ENCODE measurements around the gene LCN15.
"Not testable (repeated sequence)": the region's sequence is repeated elsewhere in the genome, so short reads cannot be mapped to it uniquely, and the experiment has no call there.

Gene LCN15

DNA sequence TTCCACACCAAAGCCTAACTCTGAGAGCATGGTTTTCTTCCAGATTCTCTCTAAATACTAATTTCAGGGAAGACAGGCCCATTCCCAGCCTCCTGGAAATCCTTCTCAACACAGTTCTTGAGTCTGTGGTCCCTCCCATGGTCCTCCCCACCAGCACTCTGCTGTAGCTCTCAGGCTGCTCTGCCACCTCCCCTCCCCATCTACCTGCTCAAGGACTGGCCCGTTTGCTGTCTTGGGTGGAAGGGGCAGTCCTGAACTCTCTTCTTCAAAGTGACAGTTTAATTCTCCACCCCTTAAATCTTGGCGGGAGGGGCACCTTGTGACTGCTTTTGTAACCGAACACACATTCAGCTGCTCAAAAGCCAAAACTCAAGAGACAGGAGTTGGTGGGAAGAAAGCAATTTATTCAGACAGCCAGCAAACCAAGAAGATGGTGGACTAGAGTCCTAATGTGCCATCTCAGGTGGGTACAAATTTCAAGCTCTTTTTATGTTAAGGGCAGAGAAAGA lies 7.6 kb upstream of the LCN15 start:
- no peak overlapping the region for H3K27ac ChIP-seq (ENCODE audit: low read depth, low read length)
- H3K36me3 ChIP-seq (ENCODE audit: control insufficient read depth, insufficient read depth, low read length) = no peaks in the 10 kb centered on the region
- H3K4me3 ChIP-seq (ENCODE audit: low read depth, low read length) = no peak overlapping the region
- H3K27me3 ChIP-seq (ENCODE audit: control insufficient read depth, insufficient read depth, low read length) = peaks cover 1% of the 10 kb centered on the region; the same call in 1 of the 2 replicates
- no peak overlapping the region for H3K9ac ChIP-seq (ENCODE audit: low read length)
- H3K9me3 ChIP-seq (ENCODE audit: control insufficient read depth, insufficient read depth, low read depth, low read length) = peaks cover 16% of the 10 kb centered on the region
- H3K4me1 ChIP-seq (ENCODE audit: control insufficient read depth, insufficient read depth, low read length) = no peaks in the 10 kb centered on the region

DNA sequence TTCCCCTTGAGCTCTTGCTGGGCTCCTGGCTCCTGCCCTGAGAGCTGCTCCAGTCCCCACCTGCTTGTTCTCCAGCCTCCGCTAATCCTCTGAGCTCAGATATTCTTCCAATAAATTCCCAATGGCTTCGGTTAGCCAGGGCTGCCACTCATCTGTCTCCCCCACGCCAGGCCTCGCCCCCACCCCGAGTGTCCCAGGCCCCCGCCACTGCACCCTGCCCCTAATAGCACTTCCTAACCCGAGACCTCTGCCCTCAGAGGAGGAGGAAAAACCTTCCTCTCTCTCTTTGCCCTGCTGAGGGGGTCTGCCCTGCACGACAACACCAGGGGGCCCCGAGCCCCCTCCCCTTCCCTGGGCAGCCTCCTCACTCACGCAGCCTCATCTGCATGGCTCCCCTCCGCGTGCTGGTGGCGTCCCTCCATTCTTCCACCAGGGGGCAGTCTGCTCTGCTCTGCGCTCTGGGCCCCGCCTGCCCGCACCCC lies 5.4 kb upstream of the LCN15 start:
- no peaks in the 10 kb centered on the region; the same call in 1 of the 2 replicates for H3K27me3 ChIP-seq (ENCODE audit: control insufficient read depth, insufficient read depth, low read length)
- no peaks in the 10 kb centered on the region for H3K36me3 ChIP-seq (ENCODE audit: control insufficient read depth, insufficient read depth, low read length)
- no peak overlapping the region for H3K9ac ChIP-seq (ENCODE audit: low read length)
- peaks cover 16% of the 10 kb centered on the region for H3K9me3 ChIP-seq (ENCODE audit: control insufficient read depth, insufficient read depth, low read depth, low read length)
- no peak overlapping the region for H3K27ac ChIP-seq (ENCODE audit: low read depth, low read length)
- H3K4me1 ChIP-seq (ENCODE audit: control insufficient read depth, insufficient read depth, low read length) = no peaks in the 10 kb centered on the region; the same call in 1 of the 2 replicates
- H3K4me3 ChIP-seq (ENCODE audit: low read depth, low read length) = peak overlapping the region; percentile 58

DNA sequence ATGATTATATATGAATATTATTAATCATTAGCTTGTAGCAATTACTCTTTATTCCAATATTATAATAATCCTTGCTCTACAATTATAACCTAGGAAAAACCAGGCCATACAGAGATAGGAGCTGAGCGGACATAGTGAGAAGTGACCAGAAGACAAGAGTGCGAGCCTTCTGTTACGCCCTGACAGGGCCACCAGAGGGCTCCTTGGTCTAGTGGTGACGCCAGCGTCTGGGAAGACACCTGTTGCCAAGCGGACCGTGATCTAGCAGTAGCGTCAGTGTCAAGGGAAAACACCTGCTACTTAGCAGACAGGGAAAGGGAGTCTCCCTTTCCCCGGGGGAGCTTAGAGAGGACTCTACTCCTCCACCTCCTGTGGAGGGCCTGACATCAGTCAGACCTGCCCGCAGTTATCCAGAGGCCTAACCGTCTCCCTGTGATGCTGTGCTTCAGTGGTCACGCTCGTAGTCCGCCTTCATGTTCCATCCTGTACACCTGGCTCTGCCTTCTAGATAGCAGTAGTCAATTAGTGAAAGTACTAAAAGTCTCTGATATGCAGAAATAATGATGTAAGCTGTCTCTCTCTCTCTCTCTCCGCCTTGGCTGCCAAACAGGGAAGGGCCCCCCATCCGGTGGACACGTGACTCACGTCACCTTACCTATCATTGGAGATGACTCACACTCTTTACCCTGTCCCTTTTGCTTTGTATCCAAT lies 2.2 kb upstream of the LCN15 start:
- H3K4me3 ChIP-seq (ENCODE audit: low read depth, low read length); H3K36me3 ChIP-seq (ENCODE audit: control insufficient read depth, insufficient read depth, low read length); H3K27me3 ChIP-seq (ENCODE audit: control insufficient read depth, insufficient read depth, low read length); H3K9ac ChIP-seq (ENCODE audit: low read length); H3K9me3 ChIP-seq (ENCODE audit: control insufficient read depth, insufficient read depth, low read depth, low read length); H3K27ac ChIP-seq (ENCODE audit: low read depth, low read length): not testable (repeated sequence)
- H3K4me1 ChIP-seq (ENCODE audit: control insufficient read depth, insufficient read depth, low read length) = peaks cover 22% of the 10 kb centered on the region

GRCh38 chr9:136765745-136766409 lies 1.6 kb upstream of the LCN15 start:
- not testable (repeated sequence) for H3K9me3 ChIP-seq (ENCODE audit: control insufficient read depth, insufficient read depth, low read depth, low read length); H3K27ac ChIP-seq (ENCODE audit: low read depth, low read length); H3K4me3 ChIP-seq (ENCODE audit: low read depth, low read length); H3K36me3 ChIP-seq (ENCODE audit: control insufficient read depth, insufficient read depth, low read length); H3K9ac ChIP-seq (ENCODE audit: low read length); H3K27me3 ChIP-seq (ENCODE audit: control insufficient read depth, insufficient read depth, low read length)
- H3K4me1 ChIP-seq (ENCODE audit: control insufficient read depth, insufficient read depth, low read length) = peaks cover 26% of the 10 kb centered on the region

- no peak overlapping the region for H3K27ac ChIP-seq (ENCODE audit: low read depth, low read length)
- no peak overlapping the region for H3K9ac ChIP-seq (ENCODE audit: low read length)
- H3K36me3 ChIP-seq (ENCODE audit: control insufficient read depth, insufficient read depth, low read length) = no peaks in the 10 kb centered on the region
- H3K9me3 ChIP-seq (ENCODE audit: control insufficient read depth, insufficient read depth, low read depth, low read length) = no peaks in the 10 kb centered on the region
- no peaks in the 10 kb centered on the region; the same call in 1 of the 2 replicates for H3K27me3 ChIP-seq (ENCODE audit: control insufficient read depth, insufficient read depth, low read length)
- no peak overlapping the region for H3K4me3 ChIP-seq (ENCODE audit: low read depth, low read length)
- peaks cover 31% of the 10 kb centered on the region for H3K4me1 ChIP-seq (ENCODE audit: control insufficient read depth, insufficient read depth, low read length)
These were observed 723 bp upstream of the LCN15 start for GRCh38 chr9:136765041-136765440.

GRCh38 chr9:136763649-136764035 lies 676 bp downstream of the LCN15 start:
- Histone ChIP-seq H3K4me3 (ENCODE audit: low read depth, low read length) (peak overlapping the region; percentile 52; the same call in 1 of the 2 replicates), H3K36me3 (ENCODE audit: control insufficient read depth, insufficient read depth, low read length) (no peaks in the 10 kb centered on the region), H3K9ac (ENCODE audit: low read length) (peak overlapping the region; percentile 12), H3K27me3 (ENCODE audit: control insufficient read depth, insufficient read depth, low read length) (no peaks in the 10 kb centered on the region; the same call in 1 of the 2 replicates), H3K9me3 (ENCODE audit: control insufficient read depth, insufficient read depth, low read depth, low read length) (no peaks in the 10 kb centered on the region), H3K4me1 (ENCODE audit: control insufficient read depth, insufficient read depth, low read length) (peaks cover 33% of the 10 kb centered on the region), H3K27ac (ENCODE audit: low read depth, low read length) (no peak overlapping the region)

GRCh38 chr9:136762915-136763648 lies 1.2 kb downstream of the LCN15 start:
- H3K36me3 ChIP-seq (ENCODE audit: control insufficient read depth, insufficient read depth, low read length) = no peaks in the 10 kb centered on the region
- H3K9me3 ChIP-seq (ENCODE audit: control insufficient read depth, insufficient read depth, low read depth, low read length) = no peaks in the 10 kb centered on the region
- H3K27me3 ChIP-seq (ENCODE audit: control insufficient read depth, insufficient read depth, low read length) = no peaks in the 10 kb centered on the region; the same call in 1 of the 2 replicates
- peak overlapping the region; percentile 12 for H3K9ac ChIP-seq (ENCODE audit: low read length)
- H3K4me3 ChIP-seq (ENCODE audit: low read depth, low read length) = peak overlapping the region; percentile 52
- peaks cover 33% of the 10 kb centered on the region for H3K4me1 ChIP-seq (ENCODE audit: control insufficient read depth, insufficient read depth, low read length)
- H3K27ac ChIP-seq (ENCODE audit: low read depth, low read length) = no peak overlapping the region

DNA sequence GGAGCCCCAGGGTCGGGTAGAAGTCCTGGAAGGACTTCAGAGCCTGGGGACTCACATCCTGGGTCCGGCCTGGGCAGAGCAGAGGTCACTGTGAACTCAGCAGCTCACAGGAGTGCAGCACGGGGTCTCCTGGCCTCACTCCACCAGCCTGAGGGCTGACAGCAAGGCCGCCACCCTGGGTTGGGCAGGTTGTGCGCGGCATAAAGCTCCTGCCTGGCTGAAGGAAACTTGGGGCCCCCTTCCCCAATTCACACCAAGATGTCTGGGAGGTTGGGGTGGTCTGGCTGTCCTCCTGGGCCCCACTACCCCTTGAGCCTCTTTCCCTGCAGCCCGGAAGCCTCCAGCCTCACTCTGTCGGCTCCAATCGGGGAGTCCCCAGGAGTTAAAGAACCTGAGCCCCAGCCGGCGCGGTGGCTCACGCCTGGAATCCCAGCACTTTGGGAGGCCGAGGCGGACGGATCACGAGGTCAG lies 2.1 kb downstream of the LCN15 start:
- H3K4me3 ChIP-seq (ENCODE audit: low read depth, low read length) = no peak overlapping the region
- no peaks in the 10 kb centered on the region for H3K36me3 ChIP-seq (ENCODE audit: control insufficient read depth, insufficient read depth, low read length)
- no peaks in the 10 kb centered on the region for H3K9me3 ChIP-seq (ENCODE audit: control insufficient read depth, insufficient read depth, low read depth, low read length)
- H3K27me3 ChIP-seq (ENCODE audit: control insufficient read depth, insufficient read depth, low read length) = no peaks in the 10 kb centered on the region
- no peak overlapping the region for H3K9ac ChIP-seq (ENCODE audit: low read length)
- H3K4me1 ChIP-seq (ENCODE audit: control insufficient read depth, insufficient read depth, low read length) = peaks cover 33% of the 10 kb centered on the region
- no peak overlapping the region for H3K27ac ChIP-seq (ENCODE audit: low read depth, low read length)

GRCh38 chr9:136761545-136761981 lies 2.8 kb downstream of the LCN15 start:
- Histone ChIP-seq H3K4me1 (ENCODE audit: control insufficient read depth, insufficient read depth, low read length) (peaks cover 33% of the 10 kb centered on the region), H3K4me3 (ENCODE audit: low read depth, low read length) (no peak overlapping the region), H3K27ac (ENCODE audit: low read depth, low read length) (no peak overlapping the region), H3K9me3 (ENCODE audit: control insufficient read depth, insufficient read depth, low read depth, low read length) (no peaks in the 10 kb centered on the region), H3K27me3 (ENCODE audit: control insufficient read depth, insufficient read depth, low read length) (no peaks in the 10 kb centered on the region), H3K9ac (ENCODE audit: low read length) (no peak overlapping the region), H3K36me3 (ENCODE audit: control insufficient read depth, insufficient read depth, low read length) (no peaks in the 10 kb centered on the region)

DNA sequence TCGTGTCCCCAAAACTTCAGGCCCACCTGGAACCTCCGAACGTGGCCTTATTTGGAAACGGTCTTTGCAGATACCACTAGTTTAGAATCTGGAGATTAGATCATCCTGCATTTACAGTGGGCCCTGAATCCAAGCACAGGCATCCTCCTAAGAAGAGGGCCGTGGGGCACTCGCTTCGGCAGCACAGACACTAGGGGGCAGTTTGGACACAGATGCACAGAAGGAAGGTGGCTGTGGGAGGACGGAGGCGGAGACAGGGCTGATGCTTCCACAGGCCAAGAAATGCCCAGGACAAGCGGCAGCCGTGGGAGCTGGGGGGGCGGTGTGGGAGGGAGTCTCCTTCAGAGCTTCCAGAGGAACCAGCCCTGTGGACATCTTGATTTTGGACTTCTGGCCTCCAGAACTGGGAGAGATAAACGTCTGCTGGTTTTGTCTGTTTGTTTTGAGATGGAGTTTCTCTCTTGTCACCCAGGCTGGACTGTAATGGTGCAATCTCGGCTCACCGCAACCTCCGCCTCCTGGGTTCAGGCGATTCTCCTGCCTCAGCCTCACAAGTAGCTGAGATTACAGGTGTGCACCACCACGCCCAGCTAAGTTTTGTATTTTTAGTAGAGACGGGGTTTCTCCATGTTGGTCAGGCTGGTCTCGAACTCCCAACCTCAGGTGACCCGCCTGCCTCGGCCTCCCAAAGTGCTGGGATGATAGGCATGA lies 3.3 kb downstream of the LCN15 start:
- H3K9ac ChIP-seq (ENCODE audit: low read length); H3K4me3 ChIP-seq (ENCODE audit: low read depth, low read length); H3K9me3 ChIP-seq (ENCODE audit: control insufficient read depth, insufficient read depth, low read depth, low read length); H3K27me3 ChIP-seq (ENCODE audit: control insufficient read depth, insufficient read depth, low read length); H3K27ac ChIP-seq (ENCODE audit: low read depth, low read length); H3K36me3 ChIP-seq (ENCODE audit: control insufficient read depth, insufficient read depth, low read length): not testable (repeated sequence)
- H3K4me1 ChIP-seq (ENCODE audit: control insufficient read depth, insufficient read depth, low read length) = peaks cover 33% of the 10 kb centered on the region
